22Rv1 (cell line): Measurements from ENCODE around the gene ADGRG2.

Experiments
- CTCF ChIP-seq: fragments of 450-650 bp; IDR thresholded peaks from 2 replicates; pipeline ENCODE4 v1.5.1; 2017; ENCODE audit warnings: mild to moderate bottlenecking
- ZFX ChIP-seq: fragments of 450-650 bp; IDR thresholded peaks from 2 replicates; pipeline ENCODE4 v1.6.1; 2017; ENCODE audit warnings: antibody characterized with exemption, borderline replicate concordance

DNA sequence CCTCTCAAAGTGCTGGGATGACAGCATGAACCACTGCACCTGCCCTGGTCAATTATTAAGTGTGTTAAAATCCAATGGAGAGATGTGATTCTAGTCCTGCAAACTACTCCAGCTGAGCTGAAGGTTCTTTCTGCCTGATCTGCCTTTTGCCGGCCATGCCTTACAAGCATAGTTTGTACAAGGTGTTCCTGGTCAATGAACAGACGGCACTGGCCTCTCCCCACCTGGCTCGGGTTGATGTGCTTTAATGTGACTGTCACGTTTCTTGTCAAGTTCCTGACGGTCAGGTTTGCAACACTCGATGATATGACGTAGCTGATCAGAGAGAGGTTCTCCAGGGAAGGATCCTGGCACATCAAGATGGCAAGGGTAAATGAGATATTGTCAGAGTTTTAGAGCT is 115.3 kb downstream of the ADGRG2 start:
- TF ChIP-seq CTCF (no peak), ZFX (no peak)
